SK-N-SH (cell line): Measurements from ENCODE around the gene SIRT5. TPM values are rescaled to one million over a fixed set of nuclear protein-coding genes. Genes with fewer than 3 reads are reported as not detected.

Experiments used
- CTCF ChIA-PET: fragments of 300-600, 350-600 bp; formaldehyde crosslinking; extraction: SDS; loops from one replicate; lab custom pipeline; 2021; lab: Yijun Ruan, JAX
- POLR2A ChIA-PET: fragments of 350-600 bp; sonication (Branson Sonifier 250); formaldehyde crosslinking; extraction: SDS; loops from one replicate; lab custom pipeline; 2020; ENCODE audit warnings: antibody characterized with exemption, inconsistent platforms; lab: Yijun Ruan, JAX
- DNase-seq: peaks from one replicate; pipeline ENCODE4 v3.0.0; 2012
- H2AFZ ChIP-seq: fragments of 200-600 bp; sonication (generic); 2 replicates; pipeline ENCODE4 v1.8.1; 2016; ENCODE audit warnings: antibody characterized with exemption, mild to moderate bottlenecking, low read depth
- H3F3A ChIP-seq: fragments of 200-600 bp; sonication (generic); replicated peaks from 2 replicates; pipeline ENCODE3; 2016; ENCODE audit warnings: antibody characterized with exemption, mild to moderate bottlenecking; ENCODE audit not compliant: insufficient read depth
- H3K27ac ChIP-seq, 2 experiments: fragments of 200-500 bp in 1 of 2; fragments of 200-600 bp in 1 of 2; sonication (Bioruptor generic) in 1 of 2; sonication (generic), shearing (Covaris generic) in 1 of 2; 2 replicates each; pipeline versions ENCODE4 v1.5.1 to v1.6.1; 2014 to 2016; ENCODE audit warnings: low read depth in 2 of 2, inconsistent platforms in 1 of 2, low read length in 1 of 2, mild to moderate bottlenecking in 1 of 2, mixed read lengths in 1 of 2
- H3K27me3 ChIP-seq: fragments of 200-600 bp; sonication (generic), shearing (Covaris generic); 2 replicates; pipeline ENCODE4 v1.6.1; 2016; ENCODE audit warnings: mixed run types; ENCODE audit not compliant: insufficient read depth
- H3K36me3 ChIP-seq, 2 experiments: fragments of 200-500 bp in 1 of 2; fragments of 200-600 bp in 1 of 2; sonication (Bioruptor generic) in 1 of 2; sonication (generic) in 1 of 2; replicated peaks in 1 of 2; 2 replicates each; pipeline versions ENCODE3 to v1.5.1; 2014 to 2016; ENCODE audit warnings: low read length in 1 of 2, mild to moderate bottlenecking in 1 of 2; ENCODE audit not compliant: insufficient read depth in 2 of 2, control insufficient read depth in 1 of 2
- H3K4me1 ChIP-seq, 2 experiments: fragments of 200-500 bp in 1 of 2; fragments of 200-600 bp in 1 of 2; sonication (Bioruptor generic) in 1 of 2; sonication (generic), shearing (Covaris generic) in 1 of 2; 2 replicates each; pipeline versions ENCODE4 v1.5.1 to v1.6.1; 2014 to 2016; ENCODE audit warnings: low read depth in 1 of 2, low read length in 1 of 2, mixed run types in 1 of 2; ENCODE audit not compliant: insufficient read depth in 2 of 2, control insufficient read depth in 1 of 2
- H3K4me2 ChIP-seq: fragments of 200-600 bp; sonication (generic), shearing (Covaris generic); 2 replicates; pipeline ENCODE4 v1.6.1; 2017; ENCODE audit warnings: mixed run types
- H3K4me3 ChIP-seq, 2 experiments: fragments of 200-500 bp in 1 of 2; fragments of 200-600 bp in 1 of 2; sonication (Bioruptor generic) in 1 of 2; sonication (generic), shearing (Covaris generic) in 1 of 2; 2 replicates each; pipeline versions ENCODE4 v1.5.1 to v1.8.1; 2014 to 2016; ENCODE audit warnings: low read depth in 2 of 2, inconsistent platforms in 1 of 2, low read length in 1 of 2, mild to moderate bottlenecking in 1 of 2, mixed read lengths in 1 of 2, moderate library complexity in 1 of 2
- H3K79me2 ChIP-seq: fragments of 200-600 bp; sonication (generic); 2 replicates; pipeline ENCODE4 v1.8.1; 2017; ENCODE audit warnings: mild to moderate bottlenecking; ENCODE audit not compliant: insufficient read depth
- H3K9ac ChIP-seq: fragments of 200-600 bp; sonication (generic); 2 replicates; pipeline ENCODE4 v1.6.1; 2017; ENCODE audit warnings: mixed run types
- H3K9me2 ChIP-seq: fragments of 200-600 bp; sonication (generic); 2 replicates; pipeline ENCODE4 v1.6.1; 2017; ENCODE audit warnings: mixed run types
- H3K9me3 ChIP-seq: fragments of 200-600 bp; sonication (generic); 2 replicates; pipeline ENCODE4 v1.6.1; 2017; ENCODE audit warnings: mixed run types, mild to moderate bottlenecking, moderate library complexity
- H4K20me1 ChIP-seq: fragments of 200-600 bp; sonication (generic); 2 replicates; pipeline ENCODE4 v1.6.1; 2017; ENCODE audit warnings: mild to moderate bottlenecking, mixed run types; ENCODE audit not compliant: insufficient read depth
- EZH2phosphoT487 ChIP-seq: fragments of 200-600 bp; sonication (generic); IDR thresholded peaks from 2 replicates; pipeline ENCODE4 v1.6.1; 2017; ENCODE audit warnings: low read depth, mixed run types, mild to moderate bottlenecking, antibody characterized with exemption, moderate library complexity, borderline replicate concordance
- FOXJ3 ChIP-seq: sonication (generic); formaldehyde crosslinking; IDR thresholded peaks from 2 replicates; pipeline ENCODE4 v1.5.1; 2020; ENCODE audit warnings: mild to moderate bottlenecking, missing genetic modification reagents
- JUND ChIP-seq: IDR thresholded peaks from 2 replicates; pipeline ENCODE4 v1.4.0; 2012
- MEF2A ChIP-seq: IDR thresholded peaks from 2 replicates; pipeline ENCODE4 v1.4.0; 2012; ENCODE audit warnings: low read depth, borderline replicate concordance
- MXI1 ChIP-seq: IDR thresholded peaks from 2 replicates; pipeline ENCODE4 v1.6.1; 2012; ENCODE audit warnings: mild to moderate bottlenecking, low read depth, low read length, improper control_type of control experiment
- NFIC ChIP-seq: IDR thresholded peaks from 2 replicates; pipeline ENCODE4 v1.4.0; 2012; ENCODE audit warnings: borderline replicate concordance
- NRF1 ChIP-seq: IDR thresholded peaks from 2 replicates; pipeline ENCODE4 v1.6.1; 2012; ENCODE audit warnings: low read depth, mild to moderate bottlenecking, low read length
- PBX3 ChIP-seq: IDR thresholded peaks from 2 replicates; pipeline ENCODE4; 2012
- RAD21 ChIP-seq: IDR thresholded peaks from 2 replicates; pipeline ENCODE4 v1.6.1; 2012; ENCODE audit warnings: mild to moderate bottlenecking, low read length
- RCOR1 ChIP-seq: fragments of 150-350 bp; IDR thresholded peaks from 2 replicates; pipeline ENCODE4 v1.6.1; 2017; ENCODE audit warnings: antibody characterized with exemption, low read length
- REST ChIP-seq: IDR thresholded peaks from 2 replicates; pipeline ENCODE4 v1.6.1; 2012; ENCODE audit warnings: mild to moderate bottlenecking, low read depth, low read length, moderate library complexity
- RXRA ChIP-seq: IDR thresholded peaks from 2 replicates; pipeline ENCODE4 v1.4.0; 2012; ENCODE audit warnings: low read depth, mild to moderate bottlenecking, borderline replicate concordance
- SIN3A ChIP-seq: IDR thresholded peaks from 2 replicates; pipeline ENCODE4 v1.6.1; 2012; ENCODE audit warnings: low read depth, mild to moderate bottlenecking, low read length, moderate library complexity, borderline replicate concordance
- TCF12 ChIP-seq: IDR thresholded peaks from 2 replicates; pipeline ENCODE4 v1.4.0; 2012
- TEAD4 ChIP-seq: IDR thresholded peaks from 2 replicates; pipeline ENCODE4 v1.4.0; 2012; ENCODE audit warnings: mild to moderate bottlenecking, borderline replicate concordance; ENCODE audit not compliant: insufficient read depth
- USF1 ChIP-seq: IDR thresholded peaks from 2 replicates; pipeline ENCODE4 v1.4.0; 2012; ENCODE audit warnings: low read depth, borderline replicate concordance
- YY1 ChIP-seq: IDR thresholded peaks from 2 replicates; pipeline ENCODE4 v1.4.0; 2012; ENCODE audit warnings: low read depth, mild to moderate bottlenecking
- WGBS: methylation state at CpG from one replicate; pipeline ENCODE4 v1.1.6; 2017; ENCODE audit warnings: low lambda C conversion rate; 5-methylcytosine and 5-hydroxymethylcytosine counted together
- polyA plus RNA-seq, 3 experiments: library from polyadenylated mRNA; depleted of rRNA; stranded (reverse); fragments of >200 nt; gene quantifications; 2 replicates each; pipeline ENCODE4 v1.2.3, GENCODE V29; 2012

SIRT5 gene
- polyA plus RNA-seq, 1 of the 3 experiments (the other 2 are of a cell fraction), result 6.7 TPM

- no peaks in the 10 kb centered on the region for H3K79me2 ChIP-seq
- no peaks in the 10 kb centered on the region for H3K27me3 ChIP-seq
- H3K9ac ChIP-seq, result no peak overlapping the region
- H3K4me2 ChIP-seq, result no peak overlapping the region
- POLR2A ChIA-PET, result no interaction called here
- no peak for DNase-seq
- peaks cover 0 to 7% of the 10 kb centered on the region in 2 experiments; a peak in 1 of 4 replicates for H3K4me1 ChIP-seq
- peaks cover 8 to 9% of the 10 kb centered on the region in 2 experiments for H3K36me3 ChIP-seq
- CTCF ChIA-PET, result interaction anchor here (5.6 kb wide), 1 partner anchor 16 kb away, joined by 43 read pairs; the partner anchor contains the start of gene SIRT5
- H3K9me3 ChIP-seq, result no peaks in the 10 kb centered on the region
- H3K4me3 ChIP-seq, result no peak overlapping the region
- TF ChIP-seq RCOR1 (no peak), SIN3A (no peak), USF1 (no peak), NRF1 (no peak), RAD21 (no peak), TEAD4 (no peak), MEF2A (no peak), MXI1 (no peak), YY1 (no peak), RXRA (no peak), FOXJ3 (CRISPR knock-in tag) (no peak), PBX3 (no peak), TCF12 (no peak), REST (no peak), JUND (no peak), NFIC (no peak), EZH2phosphoT487 (no peak)
- H3K9me2 ChIP-seq, result no peaks in the 10 kb centered on the region
- H4K20me1 ChIP-seq, result no peaks in the 10 kb centered on the region
- no peak overlapping the region for H3K27ac ChIP-seq
- H3F3A ChIP-seq, result peaks cover 16% of the 10 kb centered on the region
- WGBS, result 97% methylated on average over 11 of the region's 21 CpGs
- no peak overlapping the region for H2AFZ ChIP-seq
Measured at GRCh38 chr6:13591205-13591921, 17.0 kb downstream of the SIRT5 start.
